ENCODE data around the gene INAFM2.

GRCh38 chr15:40320409-40320808 is 3.1 kb upstream of the INAFM2 start:
- TF ChIP-seq CTCF (conservative IDR thresholded peaks at IDR 0.05 in 1 of 2, IDR thresholded peaks at IDR 0.05 in 1 of 2; ENCODE audit: low read depth in 1 of 2, low read length in 2 of 2) (no peak), EZH2 (IDR thresholded peaks at IDR 0.05; ENCODE audit: low read length, missing control alignments) (no peak)
